GM18868 (cell line): ENCODE measurements around the gene PSMD13.
"Not testable (repeated sequence)": the region's sequence is repeated elsewhere in the genome, so short reads cannot be mapped to it uniquely, and the experiment has no call there.

Experiments
- ATAC-seq: cut with Tn5 transposase; IDR thresholded peaks from one replicate; pipeline ENCODE4 v1.9.1; 2021; ENCODE audit warnings: mild to moderate bottlenecking, moderate library complexity; ENCODE audit not compliant: unreplicated experiment

The PSMD13 gene

DNA sequence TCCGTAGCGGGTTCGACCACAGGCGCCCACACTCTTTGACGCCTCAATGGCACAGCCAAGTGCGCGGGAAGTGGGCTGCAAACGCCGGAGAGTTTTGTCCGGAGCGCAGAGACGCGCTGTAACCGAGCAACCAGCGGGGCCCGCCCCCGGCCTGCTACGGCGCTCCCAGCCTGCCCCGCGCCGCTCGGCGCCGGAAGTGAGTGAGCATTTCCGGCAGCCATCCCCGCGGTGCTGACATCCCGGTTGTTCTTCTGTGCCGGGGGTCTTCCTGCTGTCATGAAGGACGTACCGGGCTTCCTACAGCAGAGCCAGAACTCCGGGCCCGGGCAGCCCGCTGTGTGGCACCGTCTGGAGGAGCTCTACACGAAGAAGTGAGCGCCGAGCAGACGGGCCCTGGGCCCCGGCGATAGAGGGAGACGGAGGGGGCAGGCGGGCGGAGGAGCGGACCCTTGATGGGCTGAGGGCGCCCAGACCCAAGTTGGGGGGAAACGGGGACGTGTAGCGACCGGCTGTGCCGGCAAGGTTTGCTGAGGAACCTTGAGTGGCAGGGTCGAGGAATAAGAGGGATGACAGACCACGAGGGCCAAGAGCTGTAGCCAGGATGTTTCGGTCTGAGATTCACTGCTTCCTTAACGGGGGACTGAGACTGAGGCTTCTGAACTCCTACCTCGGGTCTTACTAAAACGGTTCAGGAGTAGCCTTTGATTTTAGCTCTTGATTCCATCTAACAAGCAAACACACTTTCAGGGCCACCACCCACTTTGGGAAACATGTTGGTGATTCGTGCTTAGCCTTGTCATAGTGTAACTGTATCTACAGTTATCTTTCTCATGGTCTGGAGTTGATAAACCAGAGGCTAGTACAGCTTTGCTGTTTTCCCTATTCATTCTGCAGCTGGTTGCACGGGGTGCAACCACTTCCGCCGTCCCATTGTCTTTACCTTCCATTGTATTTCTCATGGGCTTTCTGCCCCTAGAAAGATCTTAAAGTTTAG, at the start of gene PSMD13:
Gene PSMD13 (plus strand): TSS at position 203 of the 994 bp plus-strand sequence. CDS start 74 bp downstream, at position 277.
- ATAC-seq: peak; percentile 84

DNA sequence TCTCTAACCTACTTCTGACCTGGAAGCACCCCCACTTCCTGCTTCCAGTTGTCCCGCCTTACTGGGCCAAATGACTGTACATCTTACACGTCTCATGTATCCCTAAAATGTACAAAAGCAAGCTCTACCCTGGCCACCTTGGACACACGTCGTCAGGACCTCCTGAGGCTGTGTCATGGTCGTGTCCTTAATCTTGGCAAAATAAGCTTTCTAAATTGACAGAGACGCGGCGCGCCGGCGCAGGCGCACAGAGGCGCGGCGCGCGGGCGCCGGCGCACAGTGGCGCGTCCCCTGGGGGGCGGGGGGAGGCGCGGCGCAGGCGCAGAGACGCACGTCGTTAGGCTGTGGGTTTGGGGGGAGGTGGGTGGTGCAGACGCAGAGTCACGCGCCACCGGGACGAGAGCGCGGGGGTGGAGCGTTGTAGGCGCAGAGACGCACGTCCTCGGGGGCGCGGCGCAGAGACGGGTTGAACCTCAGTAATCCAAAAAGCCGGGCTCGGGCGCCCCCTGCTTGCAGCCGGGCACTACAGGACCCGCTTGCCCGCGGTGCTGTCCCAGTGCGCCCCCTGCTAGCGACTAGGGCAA, 47.5 kb upstream of the PSMD13 start:
- not testable (repeated sequence) for ATAC-seq

DNA sequence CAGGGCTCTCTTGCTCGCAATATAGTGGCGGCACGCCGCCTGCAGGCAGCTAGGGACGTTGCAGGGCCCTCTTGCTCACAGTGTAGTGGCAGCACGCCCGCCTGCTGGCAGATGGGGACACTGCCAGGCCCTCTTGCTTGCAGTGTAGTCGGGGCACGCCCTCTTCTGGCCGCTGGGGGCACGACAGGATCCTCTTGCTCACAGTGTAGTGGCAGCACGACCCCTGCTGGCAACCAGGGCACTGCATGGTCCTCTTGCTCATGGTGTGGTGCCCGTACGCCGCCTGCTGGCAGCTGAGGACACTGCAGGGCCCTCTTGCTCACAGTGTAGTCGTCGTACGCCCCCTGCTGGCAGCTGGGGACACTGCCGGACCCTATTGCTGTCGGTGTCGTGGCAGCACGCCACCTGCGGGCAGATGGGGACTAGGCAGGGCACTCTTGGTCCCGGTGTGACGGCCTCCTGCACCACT, 46.9 kb upstream of the PSMD13 start:
- ATAC-seq: peak; percentile 79

DNA sequence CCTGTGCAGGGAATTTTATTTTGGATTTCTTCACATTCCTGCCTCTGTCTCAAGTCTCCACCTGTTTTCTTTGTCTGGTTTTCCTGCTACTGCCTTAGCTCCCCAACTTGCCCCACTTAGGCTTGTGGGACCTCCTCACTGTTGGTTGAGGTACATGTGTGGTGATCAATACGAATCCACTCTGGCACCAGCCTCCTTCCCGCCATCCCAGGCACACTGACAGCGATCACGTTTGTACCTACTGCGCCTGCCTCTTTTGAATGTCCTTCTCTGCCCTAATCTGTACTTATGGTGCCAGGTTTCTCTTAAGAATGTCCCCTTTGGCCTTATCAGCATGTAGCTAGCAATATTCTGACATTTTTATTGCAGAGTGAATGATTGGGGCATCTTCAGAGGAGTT, 46.2 kb upstream of the PSMD13 start:
- not testable (repeated sequence) for ATAC-seq

DNA sequence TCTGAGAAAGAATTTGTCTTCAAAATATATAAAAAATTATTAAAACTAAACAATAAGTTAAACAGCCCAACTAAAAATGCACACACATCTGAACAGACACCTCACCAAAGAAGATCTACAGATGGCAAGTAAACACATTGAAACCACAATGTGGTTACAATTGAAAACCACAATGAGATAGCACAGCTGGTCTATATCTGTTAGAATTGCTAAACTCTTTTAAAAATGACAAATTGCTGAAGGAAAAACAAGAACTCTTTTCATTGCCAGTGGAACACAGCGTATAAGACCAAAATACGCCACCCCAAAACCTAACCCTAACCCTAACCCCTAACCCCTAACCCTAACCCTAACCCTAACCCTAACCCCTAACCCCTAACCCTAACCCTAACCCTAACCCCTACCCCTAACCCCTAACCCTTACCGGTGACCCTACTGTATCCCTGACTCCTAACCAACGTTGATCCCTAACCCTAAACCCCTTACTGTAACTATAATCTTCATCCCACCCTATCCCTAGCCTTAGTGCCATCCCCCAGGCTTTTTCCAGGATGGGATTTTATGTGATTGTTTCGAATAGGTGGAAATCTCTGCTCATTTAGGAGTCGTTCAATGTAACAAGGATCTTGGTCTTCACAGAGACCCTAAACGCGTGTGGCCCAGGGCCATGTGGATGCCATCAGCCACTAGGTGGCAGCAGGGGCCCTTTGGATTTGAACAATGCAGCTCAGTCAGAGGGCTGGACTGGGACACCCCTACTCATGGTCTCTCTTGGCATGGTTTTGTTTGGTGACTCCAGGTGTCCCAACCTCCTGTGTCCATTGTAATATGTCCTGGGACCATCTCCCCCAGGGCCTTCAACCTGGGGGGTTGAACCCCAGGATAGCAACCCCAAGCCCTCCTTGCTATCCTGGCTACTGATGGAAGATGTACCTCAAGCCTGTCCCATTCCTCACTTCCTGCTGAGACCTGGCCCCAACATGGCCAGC, 45.0 kb upstream of the PSMD13 start:
- not testable (repeated sequence) for ATAC-seq

DNA sequence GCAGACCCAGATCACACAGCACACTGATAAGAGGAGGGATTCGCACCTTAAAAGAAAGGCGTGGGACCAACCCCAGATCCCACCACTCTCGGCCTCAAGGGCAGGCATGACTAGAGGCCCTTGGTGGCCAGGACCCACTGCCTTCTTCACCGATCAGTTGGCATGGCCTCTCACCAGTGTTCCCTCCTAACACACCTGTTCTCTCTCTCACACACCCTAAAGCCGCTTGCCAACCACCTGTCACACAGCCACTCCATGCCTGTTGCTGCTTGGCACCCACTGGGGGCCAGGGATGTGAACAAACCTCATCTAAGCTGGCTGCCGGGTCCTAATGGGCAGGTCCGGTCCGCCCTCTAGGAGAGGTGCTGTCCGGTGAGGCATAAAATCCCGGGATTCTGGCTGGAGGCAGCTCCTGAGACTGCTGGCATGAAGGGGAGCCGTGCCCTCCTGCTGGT, 44.1 kb upstream of the PSMD13 start, which contains the start of gene SCGB1C1:
Gene SCGB1C1 (plus strand): TSS at position 405 of the 455 bp plus-strand sequence. CDS start 22 bp downstream, at position 427.
- ATAC-seq: not testable (repeated sequence)

DNA sequence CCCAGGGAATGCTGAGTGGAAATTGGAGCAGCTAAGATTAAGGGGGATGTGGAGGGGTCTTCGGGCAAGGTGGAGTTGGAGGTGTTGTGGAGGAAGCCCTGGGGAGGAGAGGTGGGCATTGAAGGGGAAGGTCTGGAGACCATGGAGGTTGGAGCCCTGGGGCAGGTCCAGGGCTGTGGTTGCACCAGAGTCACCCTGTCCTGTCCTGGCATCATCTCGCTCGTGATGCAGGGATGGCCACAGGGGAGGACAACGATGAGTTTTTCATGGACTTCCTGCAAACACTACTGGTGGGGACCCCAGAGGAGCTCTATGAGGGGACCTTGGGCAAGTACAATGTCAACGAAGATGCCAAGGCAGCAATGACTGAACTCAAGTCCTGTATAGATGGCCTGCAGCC, 43.3 kb upstream of the PSMD13 start:
- not testable (repeated sequence) for ATAC-seq

DNA sequence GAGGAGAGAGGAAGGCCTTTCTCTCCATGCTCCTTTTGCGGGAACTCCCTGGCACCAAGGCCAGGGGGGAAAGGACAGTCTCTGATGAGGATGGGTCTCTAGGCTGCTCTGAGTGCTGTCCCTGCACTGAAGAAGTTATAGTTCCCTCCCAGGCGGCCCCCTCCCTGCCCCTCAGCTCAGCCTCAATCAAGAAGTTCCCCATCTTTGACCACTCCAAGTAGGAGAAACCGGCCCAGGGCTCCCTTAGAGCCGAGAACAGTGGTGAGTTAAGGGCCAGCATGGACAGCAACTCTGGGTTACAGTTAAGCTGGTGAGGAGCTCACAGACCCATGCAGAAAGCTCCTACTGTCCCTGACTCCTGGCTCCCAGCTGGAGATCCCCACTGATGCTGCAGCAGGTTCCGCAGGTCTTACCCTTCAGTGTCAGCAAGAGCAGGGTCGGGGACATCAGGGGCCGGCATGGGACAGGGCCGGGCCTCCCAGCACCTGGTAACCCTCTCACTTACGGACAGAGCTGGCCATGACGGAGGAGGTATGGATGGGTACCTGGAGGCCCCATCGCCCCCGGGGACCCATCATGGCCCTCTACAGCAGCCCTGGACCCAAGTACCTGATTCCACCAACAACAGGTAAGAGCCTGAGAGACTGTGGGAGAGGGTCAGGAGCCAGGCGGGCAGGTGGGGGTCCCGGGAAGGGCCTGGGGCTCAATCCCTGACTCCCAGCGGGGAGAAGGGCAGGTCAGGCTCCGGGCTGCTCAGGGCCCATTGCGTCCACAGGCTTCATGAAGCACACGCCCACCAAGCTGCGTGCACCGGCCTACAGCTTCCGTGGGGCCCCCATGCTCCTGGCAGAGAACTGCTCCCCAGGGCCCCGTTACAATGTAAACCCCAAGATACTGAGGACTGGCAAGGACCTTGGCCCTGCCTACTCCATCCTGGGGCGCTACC, 39.7 kb upstream of the PSMD13 start:
- no peak for ATAC-seq

DNA sequence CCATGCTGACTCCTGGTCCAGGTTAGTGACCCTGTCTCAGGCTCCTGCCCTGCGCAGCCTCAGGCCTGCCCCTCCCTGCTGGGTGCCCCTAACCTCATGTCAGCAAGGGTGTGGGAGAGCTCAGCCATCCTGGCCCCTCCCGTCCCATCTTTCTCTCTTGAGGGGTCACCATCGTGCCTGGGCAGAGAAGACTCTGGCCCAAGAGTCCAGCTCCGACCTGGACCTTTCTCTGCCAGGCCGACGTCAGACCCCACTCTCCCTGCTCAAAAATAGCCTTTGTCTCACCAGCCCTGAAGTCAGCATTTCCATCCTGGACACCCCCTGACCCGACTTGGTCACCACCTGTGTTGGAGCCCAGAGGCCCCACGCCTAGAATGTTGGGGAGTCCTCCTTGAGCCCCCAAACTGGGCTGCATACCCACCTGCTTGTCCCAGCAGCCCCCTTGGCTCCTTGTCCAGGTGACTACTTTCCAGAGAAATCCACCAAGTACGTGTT, 39.0 kb upstream of the PSMD13 start:
- no peak for ATAC-seq

DNA sequence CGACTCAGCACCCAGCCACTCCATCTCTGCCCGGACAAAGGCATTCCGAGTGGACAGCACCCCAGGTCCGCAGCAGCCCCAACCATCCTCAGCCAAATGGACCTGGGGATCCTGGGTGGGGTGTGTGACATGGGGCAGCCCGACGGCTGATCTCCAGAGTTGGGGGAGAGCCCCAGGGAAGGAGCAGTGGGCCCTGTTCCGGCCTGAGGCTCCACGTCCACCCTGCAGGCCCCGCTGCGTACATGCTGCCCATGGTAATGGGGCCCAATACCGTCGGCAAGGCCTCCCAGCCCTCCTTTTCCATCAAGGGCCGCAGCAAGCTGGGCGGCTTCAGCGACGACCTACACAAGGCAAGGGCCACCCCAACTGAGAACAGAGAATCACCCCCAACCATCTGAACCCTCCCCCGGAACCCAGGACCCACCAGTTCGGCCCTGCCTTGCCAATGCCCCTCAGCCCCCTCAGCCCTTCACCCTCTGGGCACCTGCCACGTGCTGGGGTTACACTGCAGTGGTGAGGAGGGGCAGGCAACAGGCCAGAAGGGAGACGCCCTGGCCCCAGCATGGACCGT, 38.5 kb upstream of the PSMD13 start:
- ATAC-seq: no peak

DNA sequence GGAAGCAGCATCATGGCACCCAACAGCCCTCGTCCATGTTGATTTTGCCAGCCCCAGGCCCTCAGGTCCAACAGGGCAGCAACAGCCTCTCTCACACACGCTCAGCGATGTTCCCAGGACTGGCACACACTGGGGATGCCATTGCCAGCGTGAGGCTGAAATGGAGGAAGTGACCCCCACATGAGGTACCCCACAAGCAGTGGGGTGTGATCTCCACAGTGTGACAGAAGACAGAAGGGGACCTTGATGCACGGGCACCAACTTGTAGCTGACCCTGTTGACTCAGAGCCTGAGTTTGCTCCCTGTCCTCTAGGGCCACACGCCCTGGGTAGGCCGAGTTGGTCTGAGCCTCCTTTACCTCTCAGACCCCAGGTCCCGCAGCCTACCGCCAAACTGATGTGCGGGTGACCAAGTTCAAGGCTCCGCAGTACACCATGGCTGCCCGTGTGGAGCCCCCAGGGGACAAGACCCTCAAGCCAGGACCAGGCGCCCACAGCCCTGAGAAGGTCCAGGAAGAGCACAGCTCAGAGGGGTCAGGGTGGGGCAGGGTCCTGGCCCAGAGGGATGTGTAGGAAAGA, 37.7 kb upstream of the PSMD13 start:
- no peak for ATAC-seq

DNA sequence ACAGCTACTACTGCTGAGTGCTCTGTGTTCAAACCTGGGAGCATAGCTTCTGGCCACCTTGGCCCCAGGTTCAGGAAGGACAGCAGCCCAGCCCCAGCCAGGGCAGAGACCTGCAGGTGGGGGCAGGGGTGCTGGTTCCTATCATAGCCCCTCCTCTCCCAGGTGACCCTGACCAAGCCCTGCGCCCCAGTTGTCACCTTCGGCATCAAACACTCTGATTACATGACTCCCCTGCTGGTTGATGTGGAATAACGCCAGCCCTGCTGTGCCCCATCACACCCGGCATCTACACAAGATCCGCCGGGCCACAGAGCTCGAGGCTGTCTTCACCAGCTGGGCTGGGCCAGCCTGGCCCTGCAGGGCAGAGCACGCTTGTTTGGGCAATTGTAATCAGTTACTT, 37.0 kb upstream of the PSMD13 start:
- ATAC-seq: no peak

DNA sequence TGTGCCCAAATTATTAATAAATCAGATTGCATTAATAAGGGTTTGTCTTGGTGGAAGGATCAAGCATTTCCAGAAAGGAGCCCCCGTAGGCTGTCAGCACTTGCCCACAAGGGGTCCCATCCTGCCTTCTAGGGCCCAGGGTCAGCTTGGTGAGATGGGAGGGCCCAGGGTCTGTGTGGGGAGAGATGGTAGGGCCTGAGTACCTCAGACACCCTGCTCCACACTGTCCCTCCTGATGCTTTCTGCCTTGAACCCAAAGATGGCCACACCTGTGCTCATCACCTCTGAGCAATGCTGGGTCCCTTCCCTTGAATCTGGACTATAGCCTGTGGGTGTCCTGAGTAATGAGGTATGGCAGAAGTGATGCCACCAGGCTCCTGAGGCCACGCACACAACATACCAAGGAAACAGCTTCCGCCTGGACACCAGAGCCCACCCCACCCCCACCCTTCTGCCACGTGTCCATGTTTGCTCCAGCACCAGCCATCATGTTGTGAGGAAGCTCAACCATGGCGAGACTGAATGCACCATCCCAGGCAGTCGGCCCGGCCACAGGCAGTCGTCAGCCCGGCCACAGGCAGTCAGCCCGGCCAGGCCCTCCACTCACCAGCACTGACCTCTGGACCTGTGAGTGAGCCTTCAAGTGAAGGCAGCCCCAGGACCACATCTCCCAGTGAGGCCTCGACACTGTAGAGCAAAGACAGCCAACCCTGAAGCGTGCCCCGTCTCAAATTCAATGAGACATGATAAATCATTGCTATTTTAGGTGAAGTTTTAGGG, 36.4 kb upstream of the PSMD13 start:
- no peak for ATAC-seq

DNA sequence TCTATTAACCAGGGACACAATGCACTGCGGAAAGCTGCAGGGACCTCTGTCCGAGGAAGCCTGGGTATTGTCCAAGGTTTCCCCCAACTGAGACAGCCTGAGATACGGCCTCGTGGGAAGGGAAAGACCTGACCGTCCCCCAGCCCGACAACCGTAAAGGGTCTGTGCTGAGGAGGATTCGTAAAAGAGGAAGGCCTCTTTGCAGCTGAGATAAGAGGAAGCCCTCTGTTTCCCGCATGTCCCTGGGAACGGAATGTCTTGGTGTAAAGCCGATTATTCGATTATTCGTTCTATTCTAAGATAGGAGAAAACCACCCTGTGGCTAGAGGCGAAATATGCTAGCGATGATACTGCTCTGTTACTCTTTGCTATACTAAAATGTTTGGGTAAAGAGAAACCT, 34.8 kb upstream of the PSMD13 start:
- ATAC-seq: no peak

DNA sequence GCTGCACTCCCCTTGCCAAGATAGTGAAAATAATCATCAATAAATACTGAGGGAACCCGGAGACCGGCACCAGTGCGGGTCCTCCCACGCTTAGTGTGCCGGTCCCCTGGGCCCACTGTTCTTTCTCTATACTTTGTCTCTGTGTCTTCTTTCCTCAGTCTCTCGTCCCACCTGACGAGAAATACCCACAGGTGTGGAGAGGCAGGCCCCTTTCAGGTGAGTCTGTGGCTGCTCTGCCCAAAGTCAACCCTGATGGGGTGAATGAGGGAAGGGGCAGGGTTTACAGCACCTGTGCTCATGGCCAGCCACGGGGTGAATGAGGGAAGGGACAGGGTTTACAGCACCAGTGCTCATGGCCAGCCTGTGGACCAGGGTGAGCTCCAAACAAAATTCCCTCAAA, 34.3 kb upstream of the PSMD13 start:
- ATAC-seq: no peak

DNA sequence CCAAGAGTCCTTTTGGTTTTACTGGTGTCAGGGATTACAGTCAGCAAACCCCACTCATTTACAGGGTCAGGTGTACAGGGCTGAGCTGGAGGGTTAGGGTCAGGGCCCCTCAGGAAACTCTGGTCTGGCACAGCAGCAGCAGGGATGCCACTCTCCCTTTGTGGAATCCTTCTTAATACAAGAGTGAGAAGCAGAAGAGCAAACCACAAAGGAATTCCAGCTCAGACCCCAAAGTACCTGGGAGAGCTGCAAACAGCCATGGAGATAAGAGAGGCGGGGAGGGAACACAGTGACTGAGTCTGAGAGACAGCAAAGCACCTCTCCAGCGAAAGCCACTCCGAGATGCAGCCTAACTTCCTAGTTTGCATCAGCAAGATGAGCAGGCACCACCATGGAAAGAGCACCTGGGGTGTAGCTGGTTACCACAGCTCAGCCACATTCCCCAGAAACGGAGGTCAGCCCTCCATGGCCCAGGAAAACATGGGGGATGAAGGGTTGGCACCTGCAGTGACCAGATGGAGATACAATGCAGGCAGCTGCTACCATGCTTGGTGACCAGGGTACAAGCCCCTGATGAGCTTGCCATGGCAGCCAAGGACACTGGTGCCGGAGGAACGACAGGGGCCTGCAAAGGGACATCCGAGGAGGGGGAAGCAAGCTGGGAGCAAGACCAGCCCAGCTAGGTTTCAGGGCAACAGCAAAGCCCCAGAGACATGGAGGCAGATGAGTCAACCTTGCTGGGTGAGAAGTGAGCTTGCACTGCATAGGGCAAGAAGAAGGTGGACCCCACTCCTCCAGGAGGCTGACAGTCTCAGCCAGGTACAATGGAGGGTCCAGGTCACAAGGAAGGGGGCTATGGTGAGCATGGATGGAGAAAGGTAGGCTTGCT, 33.5 kb upstream of the PSMD13 start:
- ATAC-seq: no peak
